ENCODE measurements around the gene ARHGAP20. TPM values are rescaled to one million over a fixed set of nuclear protein-coding genes. Genes with fewer than 3 reads are reported as not detected.

Gene ARHGAP20
- total and polyA plus RNA-seq, 9 donors, result 1.1 to 5.6 (median 2.6) TPM

- H3K4me1 ChIP-seq (ENCODE audit: insufficient read depth), result no peaks in the 10 kb centered on the region
- H3K9me3 ChIP-seq, result no peaks in the 10 kb centered on the region
- DNase-seq, result no peak
- WGBS, 3 donors, result 92 to 94% (median 94%) methylated on average over 8 of the region's 8 CpGs
- H3K4me3 ChIP-seq, result no peak overlapping the region
- TF ChIP-seq EP300 (IDR thresholded peaks at IDR 0.05) (no peak), POLR2A (IDR thresholded peaks at IDR 0.05) (no peak), CTCF (IDR thresholded peaks at IDR 0.05) (no peak)
- no peak overlapping the region for H3K27ac ChIP-seq
- no peaks in the 10 kb centered on the region for H3K27me3 ChIP-seq
- no peaks in the 10 kb centered on the region for H3K36me3 ChIP-seq
- intact Hi-C loops (cut with DNase I), result no loop called here
Observed at GRCh38 chr11:110580571-110580970, 131.7 kb downstream of the ARHGAP20 start.

GRCh38 chr11:110573411-110573810, 138.8 kb downstream of the ARHGAP20 start:
- Histone ChIP-seq H3K36me3 (no peaks in the 10 kb centered on the region), H3K27ac (no peak overlapping the region), H3K4me3 (no peak overlapping the region), H3K4me1 (ENCODE audit: insufficient read depth) (no peaks in the 10 kb centered on the region), H3K9me3 (no peaks in the 10 kb centered on the region), H3K27me3 (no peaks in the 10 kb centered on the region)
- intact Hi-C loops (cut with DNase I), result no loop called here
- DNase-seq, result no peak
- no peak for TF ChIP-seq EP300 (IDR thresholded peaks at IDR 0.05)
- 65 to 75% (median 69%) methylated on average over 5 of the region's 5 CpGs for WGBS, 3 donors

- H3K4me3 ChIP-seq, result no peak overlapping the region
- H3K9me3 ChIP-seq, result no peaks in the 10 kb centered on the region
- H3K4me1 ChIP-seq (ENCODE audit: insufficient read depth), result no peaks in the 10 kb centered on the region
- intact Hi-C loops (cut with DNase I), result no loop called here
- H3K36me3 ChIP-seq, result no peaks in the 10 kb centered on the region
- H3K27ac ChIP-seq, result no peak overlapping the region
- WGBS, 3 donors, result 17 to 28% (median 21%) methylated on average over 5 of the region's 5 CpGs
- no peaks in the 10 kb centered on the region for H3K27me3 ChIP-seq
- TF ChIP-seq EP300 (IDR thresholded peaks at IDR 0.05) (no peak), POLR2A (IDR thresholded peaks at IDR 0.05) (no peak), CTCF (IDR thresholded peaks at IDR 0.05) (no peak)
- DNase-seq, result no peak
Observed at GRCh38 chr11:110571081-110571720, 141.0 kb downstream of the ARHGAP20 start.

- TF ChIP-seq CTCF (IDR thresholded peaks at IDR 0.05) (no peak), POLR2A (IDR thresholded peaks at IDR 0.05) (no peak), EP300 (IDR thresholded peaks at IDR 0.05) (no peak)
- WGBS, 3 donors, result 64 to 68% (median 65%) methylated on average over 2 of the region's 2 CpGs
- no peaks in the 10 kb centered on the region for H3K27me3 ChIP-seq
- H3K4me1 ChIP-seq (ENCODE audit: insufficient read depth), result peaks cover 4% of the 10 kb centered on the region
- no peak for DNase-seq
- H3K4me3 ChIP-seq, result no peak overlapping the region
- H3K36me3 ChIP-seq, result no peaks in the 10 kb centered on the region
- no peak overlapping the region for H3K27ac ChIP-seq
- no peaks in the 10 kb centered on the region for H3K9me3 ChIP-seq
- intact Hi-C loops (cut with DNase I), result no loop called here
Observed at GRCh38 chr11:110566577-110566976, 145.7 kb downstream of the ARHGAP20 start.

Measured in ovary (tissue), 9 donors.